HCEC 1CT (cell line): ENCODE measurements around the gene LYPD6.
A peak's percentile ranks its signal among the peaks of the same experiment; 100 is the strongest.

ENCODE experiments used
- DNase-seq: peaks from one replicate; pipeline ENCODE4 v3.0.0-alpha.2; 2017

LYPD6 gene

DNA sequence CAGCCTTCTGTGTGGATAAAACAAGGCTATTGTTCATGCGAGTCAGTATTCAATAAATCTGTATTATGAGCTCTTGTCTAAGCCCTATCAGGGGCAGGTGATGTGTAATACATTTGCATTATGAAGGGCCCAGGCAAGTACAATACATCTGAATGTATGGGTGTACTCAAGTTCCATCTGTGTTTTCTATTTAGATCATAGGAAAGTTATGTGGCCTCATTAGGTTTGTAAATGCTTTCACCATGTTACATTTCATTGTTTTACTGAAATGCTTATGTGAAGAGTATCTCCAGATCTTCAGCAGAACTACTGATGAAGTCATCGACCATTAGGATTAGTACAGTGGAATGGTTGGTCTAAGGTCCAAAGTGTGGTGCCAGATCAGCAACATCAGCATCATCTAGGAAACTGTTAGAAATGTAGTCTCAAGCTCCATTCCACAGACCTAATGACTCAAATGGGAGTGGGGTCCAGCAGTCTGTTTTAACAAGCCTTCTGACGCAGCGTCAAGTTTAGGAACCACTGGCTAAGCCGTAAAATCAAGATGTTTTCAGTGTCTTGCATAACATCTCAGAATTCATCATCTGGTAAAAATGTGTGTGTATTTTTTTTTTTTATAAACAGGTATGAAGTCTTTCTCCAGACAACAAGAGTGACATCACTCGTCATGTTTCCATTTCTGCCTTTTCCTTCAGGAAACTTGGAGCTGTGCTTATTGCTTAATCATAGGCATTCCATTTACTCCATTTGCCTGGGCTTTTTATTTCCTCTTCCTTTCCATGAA is 80.5 kb downstream of the LYPD6 start:
- DNase-seq, result peak; percentile 91

DNA sequence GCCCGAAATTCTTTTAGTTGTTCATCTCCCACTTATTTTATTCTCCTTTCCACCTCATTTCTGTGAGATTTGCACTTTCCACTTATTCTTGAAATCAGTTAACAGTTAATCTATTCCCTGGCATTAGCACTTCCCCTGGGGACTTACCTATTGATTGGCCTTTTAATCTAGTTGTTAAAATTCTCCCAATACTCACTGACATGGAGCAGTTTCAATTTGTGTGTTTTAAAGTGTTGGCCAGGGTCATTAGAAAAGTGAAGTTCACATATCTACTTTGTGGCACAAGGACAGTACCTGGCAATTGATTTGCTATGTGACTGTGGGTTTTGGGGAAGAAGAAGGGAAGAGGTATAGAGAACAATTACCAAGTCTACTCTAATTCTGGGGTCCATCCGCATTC is 83.1 kb downstream of the LYPD6 start:
- no peak for DNase-seq

DNA sequence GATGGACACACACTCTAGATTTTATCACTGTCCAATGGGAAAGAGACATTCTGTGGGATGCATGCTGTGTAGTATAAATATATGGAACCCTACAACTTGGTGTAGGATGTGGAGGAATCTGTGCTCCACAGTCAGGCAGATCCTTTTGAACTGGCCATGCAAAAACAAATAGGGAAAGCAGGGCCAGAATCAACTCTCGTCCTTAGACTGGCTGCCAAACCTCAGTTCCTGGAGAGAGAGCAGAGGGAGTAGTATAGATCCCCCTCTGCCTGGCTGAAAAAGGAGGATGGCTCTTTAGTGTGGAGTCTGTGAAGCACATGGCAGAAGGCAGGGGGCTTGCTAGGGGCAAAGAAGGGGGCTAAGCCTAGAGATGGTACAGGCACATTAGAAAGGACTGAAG is 84.7 kb downstream of the LYPD6 start:
- DNase-seq, result no peak

DNA sequence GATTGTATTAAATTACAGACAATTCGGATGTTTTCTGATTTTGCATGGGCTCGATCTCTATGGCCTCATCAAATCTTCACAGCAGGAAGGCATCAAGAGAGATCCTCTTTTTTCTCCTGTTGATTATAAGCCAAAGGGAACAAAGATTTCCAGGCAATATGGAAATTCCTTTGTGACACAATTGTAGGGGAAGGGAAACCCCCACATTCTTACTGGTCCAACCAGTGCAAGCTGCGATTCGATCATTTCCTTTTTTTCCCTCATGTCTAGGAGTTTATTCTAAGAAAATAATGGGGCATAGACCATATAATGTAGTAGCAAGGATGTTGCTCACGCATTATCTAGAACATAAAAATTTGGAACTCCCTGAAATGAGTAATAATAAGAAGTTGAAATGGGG is 87.7 kb downstream of the LYPD6 start:
- DNase-seq, result no peak

DNA sequence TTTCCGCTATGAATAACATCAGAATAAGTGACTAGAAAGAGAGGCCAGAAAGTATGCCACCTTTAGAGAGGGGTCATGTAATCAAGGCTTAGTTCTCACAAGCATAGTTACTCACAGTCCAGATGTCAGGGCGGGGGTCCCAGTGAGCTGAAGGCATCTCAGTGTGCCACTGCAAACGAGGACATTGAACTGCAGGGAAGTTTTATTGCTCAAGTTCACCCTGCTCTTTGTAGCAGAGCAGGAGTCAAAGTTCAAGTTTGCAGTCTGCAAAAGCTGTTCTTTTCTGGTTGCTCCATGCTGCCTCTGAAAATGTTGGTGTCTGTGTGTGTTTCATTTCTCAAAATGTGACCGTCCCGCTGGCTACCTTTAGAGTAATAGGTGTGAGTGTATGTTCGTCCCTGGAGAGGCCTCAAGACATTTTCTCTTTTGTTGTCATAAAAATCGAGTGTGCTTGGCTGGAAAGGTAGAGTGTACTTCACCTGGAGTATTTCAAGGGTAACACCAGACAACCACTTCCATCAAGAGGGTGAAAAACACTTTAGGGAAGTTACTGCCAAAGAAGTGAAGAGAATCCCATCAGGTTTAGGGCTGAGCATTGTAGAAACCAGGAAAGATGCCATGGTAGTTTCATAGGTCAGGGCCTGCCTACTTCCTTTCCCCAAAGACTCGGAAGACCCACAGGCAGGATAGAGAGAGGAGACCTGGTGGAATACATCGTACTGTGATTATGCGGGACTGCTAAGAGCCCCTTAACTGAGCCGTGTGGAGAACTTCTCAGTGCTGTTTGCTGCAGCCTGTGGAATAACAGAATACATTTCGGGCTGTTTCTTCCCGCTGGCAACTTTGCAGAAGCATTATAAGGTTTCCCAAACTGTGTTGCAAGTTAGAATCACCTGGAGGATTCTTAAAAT is 89.9 kb downstream of the LYPD6 start:
- no peak for DNase-seq

DNA sequence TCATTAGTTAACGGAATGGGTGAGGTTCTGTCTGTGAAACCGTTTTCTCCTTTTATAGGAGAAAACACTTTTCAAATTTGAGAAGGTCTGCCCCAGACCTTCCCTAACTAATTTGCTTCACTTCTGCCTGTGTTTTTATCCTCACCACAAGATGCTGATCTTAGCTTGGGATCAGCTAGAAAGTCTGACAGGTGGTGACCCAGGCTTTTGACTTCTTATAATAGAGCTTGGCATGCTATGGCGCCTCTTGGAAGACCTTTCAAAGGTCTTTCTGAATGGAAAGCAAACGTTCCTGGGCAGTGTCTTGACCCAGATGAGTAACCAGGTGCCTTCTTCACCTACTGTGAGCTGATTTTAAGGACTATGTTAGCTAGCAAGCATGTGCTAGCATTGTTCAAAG is 91.4 kb downstream of the LYPD6 start:
- DNase-seq, result no peak

DNA sequence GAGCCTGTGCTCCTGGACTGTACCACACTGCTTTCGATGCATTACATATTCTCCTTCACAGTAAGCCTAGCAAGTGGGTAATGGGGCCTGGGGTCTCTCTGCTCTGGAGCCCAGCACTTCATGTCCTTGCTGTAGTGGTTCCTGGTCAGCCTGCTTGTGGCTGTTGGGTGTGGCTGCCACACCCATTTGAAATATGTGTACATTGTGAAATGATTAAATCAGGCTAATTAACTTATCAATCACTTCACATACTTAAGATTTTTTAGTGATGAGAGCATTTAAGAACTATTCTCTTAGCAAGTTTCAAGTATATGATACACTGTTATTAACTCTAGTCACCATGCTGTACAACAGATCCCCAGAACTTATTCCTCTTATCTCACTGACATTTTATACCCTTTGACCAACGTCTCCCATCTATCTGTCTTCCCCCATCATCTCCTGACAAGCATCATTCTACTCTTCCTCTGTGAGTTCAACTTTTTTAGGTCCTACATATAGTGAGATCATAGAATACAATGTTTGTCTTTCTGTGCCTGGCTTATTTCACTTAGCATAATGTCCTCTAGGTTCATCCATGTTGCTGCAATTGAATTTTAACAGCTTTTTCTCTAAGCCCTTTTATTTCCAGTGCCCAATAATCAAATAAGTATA is 92.1 kb downstream of the LYPD6 start:
- DNase-seq, result peak; percentile 77

DNA sequence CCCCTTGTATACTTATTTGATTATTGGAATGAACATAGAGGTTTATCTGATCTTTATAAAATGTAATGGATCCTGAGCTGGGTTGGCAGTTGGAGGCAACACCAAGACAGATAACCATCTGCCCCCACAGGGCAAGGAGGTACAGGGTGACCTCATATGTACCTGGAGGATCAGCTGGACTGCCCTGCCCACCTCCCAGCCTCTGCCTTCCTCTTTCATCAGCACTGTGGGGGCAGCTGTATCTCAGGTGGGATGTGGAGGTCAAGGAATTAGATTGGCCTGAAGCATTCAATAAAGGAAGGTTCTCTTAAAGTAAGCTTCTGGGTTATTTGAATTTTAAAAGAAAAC is 92.6 kb downstream of the LYPD6 start:
- no peak for DNase-seq

DNA sequence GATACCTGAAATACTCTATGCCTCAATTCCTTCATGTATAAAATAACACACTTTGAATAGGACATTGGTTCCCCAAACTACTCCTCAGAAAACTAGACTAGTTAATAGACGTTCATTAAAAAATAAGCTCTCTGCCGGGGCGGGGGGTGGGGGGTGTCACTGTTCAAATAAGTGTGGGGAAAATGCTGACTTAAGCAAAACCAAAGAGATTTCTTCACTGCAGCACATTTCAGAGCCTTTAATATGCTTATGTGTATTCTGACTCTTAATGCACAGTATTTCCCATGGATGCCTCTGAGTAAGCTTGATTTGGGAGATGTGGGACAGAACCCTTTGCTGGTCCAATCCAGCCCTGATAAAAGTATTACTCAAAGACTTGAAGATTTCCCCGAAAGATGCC is 93.2 kb downstream of the LYPD6 start:
- DNase-seq, result no peak

DNA sequence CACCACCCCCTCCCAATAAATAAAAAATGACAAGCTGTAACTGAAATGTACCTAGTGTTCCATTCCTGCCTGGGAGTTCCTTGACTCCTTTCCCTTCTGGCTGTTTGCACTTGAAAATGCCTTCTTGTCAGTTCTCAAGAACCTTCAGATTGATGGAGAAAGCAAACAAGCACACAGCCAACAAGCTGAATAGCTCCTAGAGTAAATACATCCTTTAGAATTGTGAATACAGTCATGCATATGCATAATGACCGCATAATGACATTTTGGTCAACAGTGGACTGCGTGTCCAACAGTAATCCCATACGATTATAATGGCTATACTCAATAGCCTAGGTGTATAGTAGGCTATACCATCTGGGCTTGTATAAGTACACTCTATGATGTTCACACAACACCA is 97.0 kb downstream of the LYPD6 start:
- no peak for DNase-seq

DNA sequence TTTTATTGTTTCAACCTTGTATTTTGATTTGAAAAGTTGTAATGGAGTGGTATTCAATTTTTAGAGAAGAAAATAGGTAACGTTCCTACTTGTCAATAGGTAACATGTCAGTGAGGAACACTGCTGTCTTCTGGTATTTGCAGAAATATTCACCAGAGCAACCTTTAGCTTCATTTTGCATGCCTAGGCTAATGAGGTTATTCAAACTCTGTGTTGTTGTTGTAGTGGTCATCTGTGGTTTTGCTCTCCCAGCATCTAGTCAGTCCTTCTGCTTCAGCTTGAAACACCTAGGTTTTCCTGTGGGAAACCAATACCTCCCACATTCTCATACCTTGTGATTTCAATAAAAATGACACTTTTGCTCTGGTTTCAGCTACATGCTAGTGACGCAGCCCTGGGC is 98.4 kb downstream of the LYPD6 start:
- no peak for DNase-seq

DNA sequence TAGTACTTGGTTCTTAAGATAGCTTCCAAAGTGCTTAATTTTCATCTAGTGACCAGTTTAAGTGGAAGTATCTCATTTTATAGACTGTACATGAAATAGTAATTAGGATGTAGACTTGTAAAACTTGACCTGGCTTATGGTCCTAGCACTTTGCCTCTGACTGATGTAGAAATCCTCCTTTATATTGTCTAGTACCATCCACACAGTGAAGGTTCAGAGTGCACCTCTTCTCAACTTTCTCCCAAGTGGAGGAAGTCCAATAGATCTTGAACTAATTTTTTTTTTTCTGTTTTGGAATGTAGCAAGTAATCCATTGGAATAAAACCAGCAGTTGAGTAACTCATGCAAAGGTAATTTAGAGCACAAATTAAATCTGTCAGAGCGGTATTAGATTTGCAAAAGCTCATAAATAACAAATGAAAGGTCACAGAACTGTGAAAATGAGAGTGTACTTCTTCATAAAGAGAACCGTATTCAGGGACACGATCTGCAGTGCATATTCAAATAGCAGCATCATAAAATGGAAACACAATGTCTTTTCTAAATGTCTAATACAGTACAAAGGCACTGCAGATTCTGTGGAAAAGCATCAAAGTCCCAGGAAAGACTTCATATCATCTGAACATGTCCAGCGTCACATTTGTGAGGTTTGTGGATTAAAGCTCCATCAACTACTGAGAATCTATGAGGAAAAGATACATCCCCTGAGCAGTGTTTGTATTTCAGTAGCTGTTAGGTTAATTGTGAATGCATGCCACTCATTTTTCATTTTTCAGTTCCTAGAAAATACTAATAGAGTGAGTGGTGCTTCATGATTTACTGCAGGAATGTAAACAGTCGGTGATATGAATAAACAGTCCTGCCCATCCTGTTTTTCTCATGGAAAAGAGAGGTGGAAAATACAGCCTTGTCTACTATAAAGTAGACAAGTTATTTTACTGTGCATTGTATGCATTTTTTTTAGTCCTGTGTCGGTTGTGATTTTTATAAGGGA is 100.7 kb downstream of the LYPD6 start:
- DNase-seq, result peak; percentile 68

DNA sequence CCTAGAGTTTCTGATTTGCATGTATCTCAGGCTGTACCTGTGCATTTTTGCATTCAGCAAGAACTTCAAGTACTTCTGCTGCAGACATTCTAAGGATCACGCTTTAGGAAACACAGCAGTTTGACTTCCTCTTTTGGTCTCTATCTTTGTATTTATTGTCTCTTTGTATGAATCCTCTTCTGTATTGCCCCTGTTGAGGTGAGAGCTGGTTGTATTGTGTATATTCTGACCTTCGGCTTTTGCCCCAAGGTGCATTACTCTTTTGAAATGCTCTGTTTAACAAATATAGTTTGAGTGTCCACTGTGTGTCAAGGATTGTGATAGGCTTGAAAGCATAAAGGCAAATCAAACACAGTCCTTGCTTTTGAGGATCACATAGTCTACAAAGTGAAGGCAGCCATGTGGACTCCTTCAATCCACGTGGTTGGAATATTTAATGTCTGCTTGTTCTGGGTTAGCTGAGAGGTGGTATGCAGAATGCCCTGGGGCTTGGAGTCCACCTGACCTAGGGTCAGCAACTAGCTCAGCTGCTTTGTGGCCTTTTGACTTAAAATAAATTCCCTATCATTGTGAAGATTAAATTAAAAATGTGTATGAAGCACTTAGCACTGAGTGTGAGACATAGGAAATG is 108.1 kb downstream of the LYPD6 start:
- DNase-seq, result no peak

DNA sequence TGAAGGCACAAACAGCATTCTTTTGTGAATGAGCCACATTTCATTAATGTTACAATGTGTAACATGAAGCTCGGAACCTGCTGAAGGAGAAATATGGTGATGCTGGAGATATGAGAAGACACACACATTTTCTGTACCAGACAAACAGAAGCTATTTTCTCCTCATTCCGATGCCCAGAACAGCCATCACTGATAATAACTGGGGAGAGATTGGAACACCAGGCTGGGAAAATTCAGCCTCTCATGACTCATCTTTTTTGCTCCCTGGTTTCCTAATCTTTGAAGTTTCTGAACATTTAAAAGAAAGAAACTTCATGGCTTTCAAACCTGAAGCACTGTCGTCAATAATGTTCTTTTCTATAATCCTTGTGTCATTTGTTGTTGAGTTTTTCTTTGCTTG is 110.9 kb downstream of the LYPD6 start:
- DNase-seq, result no peak

DNA sequence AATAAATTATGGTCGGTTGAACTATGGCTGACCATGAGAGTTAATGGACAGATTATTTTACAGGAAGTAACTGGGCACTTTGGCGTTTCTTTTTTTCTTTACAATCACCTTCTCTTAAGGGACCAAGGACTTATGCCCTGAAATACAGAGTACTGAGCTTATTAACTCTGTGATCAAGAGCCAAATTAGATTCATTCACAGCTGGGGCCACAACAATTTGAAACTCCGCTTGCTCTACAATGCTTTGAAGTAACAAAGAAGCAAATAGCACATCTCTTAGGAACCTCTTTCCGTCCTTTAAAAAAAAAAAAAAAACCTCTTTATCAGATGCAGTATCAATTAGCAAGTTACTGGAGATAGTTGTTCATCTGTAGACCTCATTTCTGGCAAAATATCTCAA is 112.0 kb downstream of the LYPD6 start:
- no peak for DNase-seq

DNA sequence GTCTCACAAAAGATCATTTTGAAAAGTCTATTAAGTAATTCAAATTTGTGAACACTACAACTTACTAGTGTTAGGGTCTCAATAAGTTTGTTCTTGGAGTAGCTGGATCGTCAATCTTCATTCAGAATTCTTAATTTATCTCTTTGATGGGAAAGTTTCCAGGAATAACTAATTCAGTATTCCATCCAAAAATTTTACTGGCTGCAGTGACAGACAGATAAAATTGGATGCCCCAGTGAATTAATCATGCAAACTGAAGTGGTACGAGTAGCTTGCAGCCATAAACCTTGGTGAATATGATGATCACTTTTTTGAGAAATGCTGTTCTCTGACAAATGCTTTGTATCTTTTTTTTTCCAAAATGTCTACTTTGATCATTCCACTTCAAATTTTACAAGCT is 112.8 kb downstream of the LYPD6 start:
- DNase-seq, result no peak

DNA sequence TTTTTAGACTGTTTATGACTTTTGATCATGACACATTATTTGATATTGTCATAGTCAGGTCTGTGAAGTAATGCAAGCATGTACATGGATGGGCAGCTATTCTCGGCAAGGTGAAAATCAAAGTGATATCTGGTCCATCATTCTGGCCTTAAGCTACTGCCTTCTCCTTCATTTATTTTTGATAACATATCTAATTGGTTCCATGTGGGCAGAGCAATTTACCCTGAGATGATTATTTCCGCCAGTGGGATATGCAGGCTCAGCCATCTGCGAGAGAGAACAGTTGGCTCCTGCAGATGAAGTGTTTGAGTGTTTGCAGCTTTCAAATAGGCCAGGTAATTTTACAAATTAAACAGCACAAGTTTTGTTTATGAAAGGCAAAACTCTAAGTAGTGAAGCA is 116.4 kb downstream of the LYPD6 start:
- no peak for DNase-seq

DNA sequence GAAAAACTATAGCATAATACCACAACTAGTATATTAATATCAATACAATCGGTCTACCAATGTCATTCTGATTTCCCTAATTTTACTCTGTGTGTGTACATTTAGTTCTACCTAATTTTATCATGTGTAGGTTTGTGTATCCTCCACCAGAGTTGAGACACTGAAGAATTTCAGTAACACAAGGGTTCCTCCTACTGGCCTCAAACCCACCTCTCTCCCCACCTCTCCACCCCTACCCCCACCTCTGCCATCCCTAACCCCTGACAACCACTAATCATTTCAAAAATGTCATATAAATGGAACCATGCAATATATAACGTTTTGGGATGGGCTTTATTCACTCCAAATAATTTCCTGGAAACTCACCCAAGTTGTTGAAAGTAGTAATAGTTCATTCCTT is 117.9 kb downstream of the LYPD6 start:
- no peak for DNase-seq

DNA sequence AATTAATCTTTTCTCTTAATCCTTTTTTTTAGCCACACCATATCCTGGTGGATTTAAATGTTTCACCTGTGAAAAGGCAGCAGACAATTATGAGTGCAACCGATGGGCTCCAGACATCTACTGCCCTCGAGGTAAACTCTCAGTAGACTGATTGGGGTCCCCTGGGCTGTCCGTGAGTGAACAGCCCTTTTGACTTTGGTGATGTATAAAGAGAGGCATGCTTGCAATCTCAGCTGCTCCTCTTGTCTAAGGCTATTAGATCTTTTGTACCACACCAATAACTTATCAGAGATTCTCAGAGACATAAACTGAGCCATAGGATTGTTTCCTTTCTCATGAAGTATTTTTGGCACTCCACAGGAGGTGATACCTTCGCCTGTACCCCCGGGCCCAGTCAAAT is 118.6 kb downstream of the LYPD6 start:
- no peak for DNase-seq

DNA sequence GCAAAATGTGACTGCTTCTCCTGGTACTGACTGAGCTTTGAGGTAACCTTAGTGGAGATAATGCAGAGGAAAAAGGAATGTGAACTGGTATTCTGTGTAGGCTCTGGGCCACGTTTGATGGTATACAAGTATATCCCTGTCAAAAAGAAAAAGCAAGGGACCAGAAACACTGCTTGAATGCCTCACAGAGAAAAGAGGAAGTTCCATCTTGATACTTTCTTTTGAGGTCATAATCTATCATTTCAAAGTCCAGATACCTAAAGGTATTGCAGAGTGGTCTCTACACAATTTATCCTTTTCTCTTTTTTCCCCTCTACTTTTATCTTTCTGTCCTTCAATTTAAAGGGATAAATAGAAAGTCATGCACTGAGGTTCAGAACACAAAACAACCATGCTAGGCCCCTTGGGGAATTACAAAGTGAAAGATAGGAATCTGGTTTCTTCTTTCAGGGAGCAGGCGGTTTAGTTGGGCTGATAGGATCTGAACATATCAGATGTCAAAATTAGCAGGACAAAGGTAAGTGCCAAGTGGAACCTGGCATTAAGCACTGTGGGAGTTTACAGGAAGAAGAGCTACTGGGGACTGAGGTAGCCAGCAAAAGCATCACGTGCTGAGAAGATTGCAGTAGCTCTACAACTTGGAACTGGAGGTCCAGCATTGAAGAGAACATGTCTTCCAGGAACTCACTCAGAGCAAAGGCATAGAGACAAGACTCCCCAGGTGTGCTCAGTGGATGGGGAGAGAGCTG is 121.2 kb downstream of the LYPD6 start:
- no peak for DNase-seq

DNA sequence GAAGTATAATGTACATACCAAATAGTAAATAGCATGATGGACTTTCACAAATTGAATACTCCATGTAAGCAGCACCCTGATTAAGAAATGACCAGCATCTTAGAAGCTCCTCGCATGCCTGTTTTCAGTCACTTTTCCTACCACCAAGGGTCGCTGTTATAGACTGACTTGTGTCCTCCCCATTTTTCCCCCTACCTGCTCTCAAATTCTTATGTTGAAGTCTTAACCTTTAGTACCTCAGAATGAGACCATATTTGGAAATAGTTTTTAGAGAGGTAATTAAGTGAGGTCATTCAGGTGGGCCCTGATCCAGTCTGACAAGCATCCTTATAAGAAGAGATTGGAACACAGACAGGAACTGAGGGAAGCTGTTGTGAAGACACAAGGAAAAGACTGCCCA is 125.9 kb downstream of the LYPD6 start:
- DNase-seq, result no peak
